Keratinocyte (primary cell): ENCODE measurements around the gene TRIM67.

ENCODE experiments used
- CTCF ChIP-seq, 3 experiments: IDR thresholded peaks in 1 of 3; conservative IDR thresholded peaks in 1 of 3; optimal IDR thresholded peaks in 1 of 3; 2 replicates in 2 of 3; 3 replicates in 1 of 3; pipeline versions ENCODE3 to v1.5.1; 2011; ENCODE audit warnings: low read length in 3 of 3, mild to moderate bottlenecking in 3 of 3, moderate library complexity in 2 of 3, control low read depth in 1 of 3, inconsistent platforms in 1 of 3; ENCODE audit not compliant: insufficient read depth in 2 of 3; ENCODE audit errors: extremely low read depth in 1 of 3
- EZH2 ChIP-seq: IDR thresholded peaks from one replicate; pipeline ENCODE4 v1.6.1; 2012; ENCODE audit warnings: inconsistent platforms, mild to moderate bottlenecking, low read length, moderate library complexity

GRCh38 chr1:231122143-231122542, 39.7 kb upstream of the TRIM67 start:
- no peak for TF ChIP-seq EZH2
- TF ChIP-seq CTCF (optimal IDR thresholded peaks at IDR 0.05 in 1 of 3, IDR thresholded peaks at IDR 0.05 in 1 of 3, conservative IDR thresholded peaks at IDR 0.05 in 1 of 3; ENCODE audit: extremely low read depth in 1 of 3, insufficient read depth in 2 of 3, low read length in 3 of 3), result no peak
